GM13977 (cell line): ENCODE data around the gene F8.

Source experiments
- DNase-seq: peaks from one replicate; pipeline ENCODE4 v3.0.0; 2012; ENCODE audit warnings: low spot score
- CTCF ChIP-seq: IDR thresholded peaks from 2 replicates; pipeline ENCODE4 v1.5.1; 2012; ENCODE audit warnings: mild to moderate bottlenecking, control low read depth; ENCODE audit not compliant: insufficient read depth; ENCODE audit errors: extremely low read depth, missing control alignments
- in situ Hi-C: fragments of 300-500 bp; cut with MboI; formaldehyde crosslinking; loops from one replicate; pipeline ENCODE4 v1.12.0; 2022; ENCODE audit warnings: low sequenced_read_pairs, low pct_unique_long_range_greater_than_20kb, mixed read lengths, inconsistent platforms; ENCODE audit not compliant: unreplicated experiment

Gene F8

GRCh38 chrX:154815274-154815818 lies 207.2 kb downstream of the F8 start:
- in situ Hi-C loops, result no loop called here
- DNase-seq, result no peak
- no peak for TF ChIP-seq CTCF

GRCh38 chrX:154813801-154814200 lies 208.7 kb downstream of the F8 start:
- TF ChIP-seq CTCF, result no peak
- in situ Hi-C loops, result no loop called here
- DNase-seq, result no peak

GRCh38 chrX:154812341-154813101 lies 210.0 kb downstream of the F8 start:
- in situ Hi-C loops, result no loop called here
- TF ChIP-seq CTCF, result no peak

GRCh38 chrX:154809939-154810665 lies 212.4 kb downstream of the F8 start:
- no peak for TF ChIP-seq CTCF
- in situ Hi-C loops, result no loop called here
- no peak for DNase-seq

More at GRCh38 chrX:154812341-154813101, 210.0 kb downstream of the F8 start:
- no peak for DNase-seq

GRCh38 chrX:154806837-154807501 lies 215.6 kb downstream of the F8 start:
- DNase-seq, result no peak
- no peak for TF ChIP-seq CTCF
- in situ Hi-C loops, result no loop called here

- in situ Hi-C loops, result no loop called here
- DNase-seq, result no peak
Observed at GRCh38 chrX:154805696-154806091, 216.8 kb downstream of the F8 start.

More at GRCh38 chrX:154805696-154806091, 216.8 kb downstream of the F8 start:
- TF ChIP-seq CTCF, result no peak
